ENCODE results near the gene CACNB3.
"Not testable (repeated sequence)": the region's sequence is repeated elsewhere in the genome, so short reads cannot be mapped to it uniquely, and the experiment has no call there.

Gene CACNB3

GRCh38 chr12:48857278-48857994, 39.1 kb downstream of the CACNB3 start:
- no peak for DNase-seq

GRCh38 chr12:48858043-48858442, 39.7 kb downstream of the CACNB3 start:
- no peak for DNase-seq

- no peak for DNase-seq
Observed at GRCh38 chr12:48859607-48860006, 41.3 kb downstream of the CACNB3 start.

GRCh38 chr12:48860236-48860635, 41.9 kb downstream of the CACNB3 start:
- not testable (repeated sequence) for DNase-seq

- no peak for DNase-seq
Observed at GRCh38 chr12:48861111-48861510, 42.8 kb downstream of the CACNB3 start.

GRCh38 chr12:48862760-48863159, 44.5 kb downstream of the CACNB3 start:
- DNase-seq, result no peak

GRCh38 chr12:48863291-48863690, 45.0 kb downstream of the CACNB3 start:
- no peak for DNase-seq

GRCh38 chr12:48865281-48866051, 47.2 kb downstream of the CACNB3 start, which contains the start of gene RND1:
Gene RND1, minus strand, starts transcription at chr12:48865870. Its CDS starts 103 bp downstream, at chr12:48865767.
- DNase-seq, result peak; percentile 96

GRCh38 chr12:48866052-48866711, 47.9 kb downstream of the CACNB3 start:
- no peak for DNase-seq

- DNase-seq, result no peak
Observed at GRCh38 chr12:48868451-48868850, 50.2 kb downstream of the CACNB3 start.

- no peak for DNase-seq
Observed at GRCh38 chr12:48869191-48869590, 50.9 kb downstream of the CACNB3 start.

- DNase-seq, result no peak
Observed at GRCh38 chr12:48873096-48873495, 54.8 kb downstream of the CACNB3 start.

- not testable (repeated sequence) for DNase-seq
Observed at GRCh38 chr12:48873534-48873933, 55.2 kb downstream of the CACNB3 start.

GRCh38 chr12:48875944-48876515, 57.7 kb downstream of the CACNB3 start:
- DNase-seq, result no peak

All from NCI-H510A treated with DMSO at 0.1 percent for 48 hours (cell line).